ENCODE data around the gene MACROD1.

The MACROD1 gene

DNA sequence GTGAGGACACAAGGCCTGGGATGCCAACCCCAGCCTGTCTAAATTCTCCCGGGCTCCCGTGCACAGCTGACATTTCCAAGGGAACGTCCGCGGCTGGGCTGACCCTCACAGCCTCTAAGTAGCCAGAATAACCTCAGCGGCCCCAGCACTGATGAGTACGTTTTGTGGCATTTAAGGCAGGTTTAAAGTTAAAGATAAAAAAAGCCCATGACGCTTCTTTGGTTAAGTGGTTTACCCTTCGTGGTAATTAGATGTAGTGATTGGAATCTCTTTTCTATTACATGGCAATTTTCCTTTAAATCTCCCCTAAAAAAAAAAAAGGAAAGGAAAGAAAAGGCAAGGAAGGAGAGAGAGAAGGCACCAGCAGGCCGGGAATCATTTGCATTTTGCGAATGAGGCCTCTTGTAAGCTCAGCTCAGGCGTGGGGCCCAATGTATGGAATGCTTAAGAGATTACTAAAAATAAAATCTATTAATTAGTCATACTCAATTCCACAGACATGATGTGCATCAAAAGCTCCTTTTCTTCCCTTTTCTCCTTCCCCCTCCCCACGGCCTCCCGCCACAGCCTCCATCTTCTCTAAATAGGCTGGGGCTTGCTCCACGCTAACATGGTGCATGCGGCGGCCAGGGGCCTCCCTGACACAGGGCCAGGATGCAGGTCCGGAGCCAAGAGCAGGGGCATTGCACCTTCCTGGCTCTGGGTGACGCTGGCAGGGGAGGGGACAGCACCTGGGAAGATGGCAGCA lies 44.1 kb downstream of the MACROD1 start:
- H3K4me3 ChIP-seq (ENCODE audit: low read depth, low read length) = no peak overlapping the region
- in situ Hi-C loops (cut with HindIII; ENCODE audit: low sequenced_read_pairs) = no loop called here
- no peak for TF ChIP-seq CTCF (IDR thresholded peaks at IDR 0.05; ENCODE audit: low read depth, low read length, missing control alignments)
- peak; percentile 86 for DNase-seq (ENCODE audit: low read depth)

GRCh38 chr11:64120951-64121569 lies 44.9 kb downstream of the MACROD1 start:
- in situ Hi-C loops (cut with HindIII; ENCODE audit: low sequenced_read_pairs) = no loop called here
- H3K4me3 ChIP-seq (ENCODE audit: low read depth, low read length) = no peak overlapping the region
- DNase-seq (ENCODE audit: low read depth) = no peak
- no peak for TF ChIP-seq CTCF (IDR thresholded peaks at IDR 0.05; ENCODE audit: low read depth, low read length, missing control alignments)

DNA sequence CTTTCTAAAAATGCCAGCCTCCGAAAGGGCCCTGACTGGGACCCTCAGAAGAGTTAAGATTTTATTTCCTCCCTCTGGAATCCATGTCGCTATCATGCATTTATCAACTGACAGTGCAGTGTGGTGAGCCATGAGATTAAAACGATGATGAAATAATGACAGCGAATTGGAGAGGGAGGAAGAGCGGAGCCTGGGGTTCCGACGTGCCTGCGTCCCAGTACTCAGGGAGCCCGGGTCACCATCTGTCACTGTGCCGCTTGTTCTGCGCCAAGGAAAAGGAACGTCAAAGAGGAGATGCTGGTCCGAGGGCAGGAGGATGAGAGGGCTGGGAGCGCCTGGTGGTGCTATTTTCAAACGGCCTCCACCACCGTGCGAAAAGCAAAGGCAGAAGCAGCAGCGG lies 46.2 kb downstream of the MACROD1 start:
- in situ Hi-C loops (cut with HindIII; ENCODE audit: low sequenced_read_pairs) = loop anchor here (5.0 kb wide), 1 partner anchor 37 kb away; no protein-coding TSS in a partner anchor
- TF ChIP-seq CTCF (IDR thresholded peaks at IDR 0.05; ENCODE audit: low read depth, low read length, missing control alignments) = no peak
- no peak overlapping the region for H3K4me3 ChIP-seq (ENCODE audit: low read depth, low read length)
- DNase-seq (ENCODE audit: low read depth) = no peak

GRCh38 chr11:64118876-64119665 lies 46.8 kb downstream of the MACROD1 start:
- in situ Hi-C loops (cut with HindIII; ENCODE audit: low sequenced_read_pairs) = loop anchor here (5.0 kb wide), 1 partner anchor 37 kb away; no protein-coding TSS in a partner anchor
- TF ChIP-seq CTCF (IDR thresholded peaks at IDR 0.05; ENCODE audit: low read depth, low read length, missing control alignments) = no peak

DNA sequence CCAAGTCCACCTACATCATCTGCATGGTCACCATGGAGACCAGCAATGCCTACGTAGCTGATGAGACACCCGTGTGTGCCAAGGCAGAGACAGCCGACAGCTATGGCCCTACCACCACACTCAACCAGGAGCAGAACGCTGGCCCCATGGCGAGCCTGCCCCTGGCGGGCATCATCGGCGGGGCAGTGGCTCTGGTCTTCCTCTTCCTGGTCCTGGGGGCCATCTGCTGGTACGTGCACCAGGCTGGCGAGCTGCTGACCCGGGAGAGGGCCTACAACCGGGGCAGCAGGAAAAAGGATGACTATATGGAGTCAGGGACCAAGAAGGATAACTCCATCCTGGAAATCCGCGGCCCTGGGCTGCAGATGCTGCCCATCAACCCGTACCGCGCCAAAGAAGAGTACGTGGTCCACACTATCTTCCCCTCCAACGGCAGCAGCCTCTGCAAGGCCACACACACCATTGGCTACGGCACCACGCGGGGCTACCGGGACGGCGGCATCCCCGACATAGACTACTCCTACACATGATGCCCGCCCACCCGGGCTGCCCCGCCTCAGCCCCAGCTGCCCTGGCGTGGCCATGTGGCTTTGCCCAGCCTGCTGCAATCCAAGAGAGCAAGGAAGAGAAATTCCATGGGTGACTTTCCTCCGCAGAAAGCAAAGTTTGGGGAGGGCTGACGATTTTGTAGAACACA lies 48.0 kb downstream of the MACROD1 start:
- DNase-seq (ENCODE audit: low read depth) = no peak
- H3K4me3 ChIP-seq (ENCODE audit: low read depth, low read length) = no peak overlapping the region
- in situ Hi-C loops (cut with HindIII; ENCODE audit: low sequenced_read_pairs) = loop anchor here (5.0 kb wide), 1 partner anchor 36 kb away; no protein-coding TSS in a partner anchor
- no peak for TF ChIP-seq CTCF (IDR thresholded peaks at IDR 0.05; ENCODE audit: low read depth, low read length, missing control alignments)

More at GRCh38 chr11:64118876-64119665, 46.8 kb downstream of the MACROD1 start:
- no peak overlapping the region for H3K4me3 ChIP-seq (ENCODE audit: low read depth, low read length)
- no peak for DNase-seq (ENCODE audit: low read depth)
